Left hindlimb (tissue), 1 donor: ENCODE data around the gene TMEM187.

Experiments
- DNase-seq: peaks from one replicate; pipeline ENCODE4 v3.0.0-alpha.2; 2018

Gene TMEM187

GRCh38 chrX:154023276-154024000 is 50.9 kb downstream of the TMEM187 start:
- no peak for DNase-seq

DNA sequence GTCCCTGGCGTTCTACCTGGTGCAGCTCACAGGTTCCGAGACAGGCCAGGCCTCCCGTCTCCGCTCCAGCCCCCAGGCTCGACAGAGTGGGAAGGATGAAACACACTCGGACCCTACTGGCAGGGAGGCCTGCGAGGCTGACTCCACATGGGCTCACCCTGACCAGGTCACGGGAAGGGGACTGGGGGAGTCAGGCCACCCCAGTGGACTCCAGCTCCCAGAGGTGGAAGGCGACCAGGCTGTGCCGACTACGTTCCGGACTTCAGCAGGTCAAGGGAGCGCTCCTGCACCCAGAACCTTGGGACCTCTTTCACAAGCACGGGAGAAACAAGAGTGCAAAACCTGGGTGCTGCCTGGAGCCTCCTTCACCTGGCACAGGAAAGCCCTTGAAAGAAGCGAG is 51.7 kb downstream of the TMEM187 start:
- no peak for DNase-seq

GRCh38 chrX:154025230-154025629 is 52.7 kb downstream of the TMEM187 start:
- DNase-seq: no peak

- no peak for DNase-seq
Measured at GRCh38 chrX:154026136-154027021, 53.8 kb downstream of the TMEM187 start.

- DNase-seq: no peak
Measured at GRCh38 chrX:154027022-154027402, 54.5 kb downstream of the TMEM187 start.

DNA sequence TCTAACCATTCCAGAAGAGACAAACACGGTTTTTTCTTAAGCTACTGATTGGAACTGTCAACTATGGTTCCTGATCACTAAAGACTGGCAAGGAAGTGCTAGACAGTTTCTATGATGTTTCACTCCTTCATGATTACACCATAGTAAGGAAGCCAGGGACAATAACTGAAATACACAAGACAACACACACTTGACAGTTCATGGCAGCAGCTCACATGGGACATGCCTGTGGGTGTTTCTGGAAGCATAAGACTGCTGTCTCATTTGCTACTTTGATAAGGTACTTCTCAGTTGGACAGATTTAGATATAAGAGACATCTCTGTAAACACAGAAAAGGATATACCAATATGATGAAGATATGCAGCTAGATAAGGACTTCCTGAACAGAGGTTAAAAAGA is 55.4 kb downstream of the TMEM187 start:
- DNase-seq: no peak

- no peak for DNase-seq
Measured at GRCh38 chrX:154028502-154029184, 56.1 kb downstream of the TMEM187 start.

- DNase-seq: no peak
Measured at GRCh38 chrX:154029439-154029838, 56.9 kb downstream of the TMEM187 start.

GRCh38 chrX:154030266-154030665 is 57.7 kb downstream of the TMEM187 start:
- no peak for DNase-seq

DNA sequence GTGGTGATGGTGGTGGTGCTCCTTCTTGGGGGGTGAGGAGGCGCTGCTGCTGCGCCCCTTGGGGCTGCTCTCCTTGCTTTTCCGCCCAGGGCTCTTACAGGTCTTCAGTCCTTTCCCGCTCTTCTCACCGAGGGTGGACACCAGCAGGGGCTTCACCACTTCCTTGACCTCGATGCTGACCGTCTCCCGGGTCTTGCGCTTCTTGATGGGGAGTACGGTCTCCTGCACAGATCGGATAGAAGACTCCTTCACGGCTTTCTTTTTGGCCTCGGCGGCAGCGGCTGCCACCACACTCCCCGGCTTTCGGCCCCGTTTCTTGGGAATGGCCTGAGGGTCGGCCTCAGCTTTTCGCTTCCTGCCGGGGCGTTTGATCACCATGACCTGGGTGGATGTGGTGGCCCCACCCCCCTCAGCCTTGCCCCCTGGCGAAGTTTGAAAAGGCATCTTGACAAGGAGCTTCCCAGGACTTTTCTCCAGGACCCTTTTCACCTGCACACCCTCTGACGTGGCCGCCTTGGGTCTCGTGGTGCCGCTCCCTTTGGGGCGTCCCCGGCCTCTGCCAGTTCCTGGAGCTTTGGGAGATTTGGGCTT is 58.3 kb downstream of the TMEM187 start:
- no peak for DNase-seq

GRCh38 chrX:154032160-154032559 is 59.6 kb downstream of the TMEM187 start:
- no peak for DNase-seq

DNA sequence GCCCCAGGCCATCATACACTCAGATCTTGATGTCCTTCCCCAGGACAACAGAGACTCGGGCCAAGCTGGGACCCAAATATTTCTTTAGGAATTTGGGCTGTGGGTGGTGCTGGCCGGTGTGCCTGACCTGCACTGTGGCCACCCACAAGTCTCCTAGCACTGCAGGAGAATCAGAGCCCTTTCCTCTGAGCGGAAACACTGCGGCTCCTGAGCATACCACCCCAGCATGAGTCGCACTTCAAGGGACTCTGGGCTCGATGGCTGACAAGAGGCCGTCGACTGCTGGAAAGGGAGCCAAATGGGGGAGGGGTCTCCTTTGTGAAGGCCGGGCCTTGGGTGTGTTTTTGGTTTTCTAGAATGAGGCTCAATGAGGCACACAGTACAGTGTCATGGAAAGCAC is 60.1 kb downstream of the TMEM187 start:
- DNase-seq: no peak
